Gastrocnemius medialis (tissue), 4 donors: ENCODE measurements around the gene UNC13C. TPM values are rescaled to one million over a fixed set of nuclear protein-coding genes. Genes with fewer than 3 reads are reported as not detected.

ENCODE experiments used
- ATAC-seq, 2 donors: fragments of 150-250 bp; one replicate each; pipeline ENCODE4 v1.9.1; 2016
- DNase-seq, 2 donors: peaks; one replicate each; pipeline ENCODE4 v3.0.0-alpha.2; 2019
- H3K27ac ChIP-seq, 4 donors: fragments of 200-600 bp; sonication (generic); 1 replicate in 1 of 4; 2 replicates in 3 of 4; pipeline ENCODE4 v1.5.1; 2016 to 2018; ENCODE audit warnings: mild to moderate bottlenecking in 2 of 4, moderate library complexity in 1 of 4
- H3K27me3 ChIP-seq, 3 donors: fragments of 200-600 bp; sonication (generic) in 2 of 3; 1 replicate in 1 of 3; 2 replicates in 2 of 3; pipeline versions ENCODE4 v1.5.1 to v1.6.0; 2016 to 2019; ENCODE audit warnings: mild to moderate bottlenecking in 1 of 3, moderate library complexity in 1 of 3
- H3K36me3 ChIP-seq, 2 donors: fragments of 200-600 bp; sonication (generic) in 1 of 2; one replicate each; pipeline ENCODE4 v1.5.1; 2017 to 2018
- H3K4me1 ChIP-seq, 2 donors: fragments of 200-600 bp; sonication (generic) in 1 of 2; one replicate each; pipeline ENCODE4 v1.5.1; 2016 to 2017; ENCODE audit warnings: mild to moderate bottlenecking in 2 of 2
- H3K4me3 ChIP-seq, 4 donors: fragments of 200-600 bp; sonication (generic) in 3 of 4; 1 replicate in 1 of 4; 2 replicates in 3 of 4; pipeline ENCODE4 v1.5.1; 2016 to 2019; ENCODE audit warnings: mild to moderate bottlenecking in 2 of 4
- H3K9me3 ChIP-seq, 3 donors: fragments of 200-600 bp; sonication (generic) in 2 of 3; 1 replicate in 1 of 3; 2 replicates in 2 of 3; pipeline ENCODE4 v1.5.1; 2016 to 2019
- CTCF ChIP-seq, 5 experiments: fragments of 450-650 bp in 3 of 5; fragments of 200-600 bp in 2 of 5; sonication (generic) in 2 of 5; IDR thresholded peaks in 4 of 5; conservative IDR thresholded peaks in 1 of 5; 1 replicate in 4 of 5; 2 replicates in 1 of 5; pipeline ENCODE4 v1.5.1; 2016 to 2019; ENCODE audit warnings: antibody characterized with exemption in 5 of 5, mild to moderate bottlenecking in 3 of 5, moderate library complexity in 3 of 5
- POLR2A ChIP-seq, 2 donors: fragments of 450-650 bp; IDR thresholded peaks; one replicate each; pipeline ENCODE4 v1.6.1; 2017; ENCODE audit warnings: antibody characterized with exemption in 2 of 2, mild to moderate bottlenecking in 2 of 2, moderate library complexity in 2 of 2
- in situ Hi-C, 4 donors: fragments of 200-750 bp; cut with MboI; loops; one replicate each; pipeline versions ENCODE4 v1.15.0 to v1.8.0; 2017; ENCODE audit warnings: low sequenced_read_pairs in 4 of 4
- intact Hi-C: fragments of 100-400 bp; cut with DNase I; formaldehyde crosslinking; loops from one replicate; pipeline ENCODE4 v1.15.1; 2023; ENCODE audit warnings: low total_unique reads
- total RNA-seq, 4 donors: library from RNA; depleted of rRNA; stranded (reverse); fragments of >200 nt; gene quantifications; one replicate each; pipeline versions ENCODE4 v1.1.0 to v1.2.3, GENCODE V29; 2016

Gene UNC13C
- total RNA-seq, 4 donors from 2014 or later, result 2.5 to 6.6 (median 3.6) TPM

- intact Hi-C loops (no loop called here), in situ Hi-C loops (no loop called here)
- H3K27me3 ChIP-seq, result no peaks in the 10 kb centered on the region
Measured at GRCh38 chr15:54282228-54282836, 304.1 kb downstream of the UNC13C start.

GRCh38 chr15:54288049-54288448 lies 309.8 kb downstream of the UNC13C start:
- intact Hi-C loops, result no loop called here
- Histone ChIP-seq H3K36me3 (no peaks in the 10 kb centered on the region), H3K27me3 (no peaks in the 10 kb centered on the region), H3K4me1 (no peaks in the 10 kb centered on the region), H3K4me3 (no peak overlapping the region), H3K9me3 (no peaks in the 10 kb centered on the region), H3K27ac (no peak overlapping the region)
- no peak for DNase-seq
- in situ Hi-C loops, result no loop called here
- ATAC-seq, result no peak
- no peak for TF ChIP-seq POLR2A (IDR thresholded peaks at IDR 0.05)
- TF ChIP-seq CTCF (IDR thresholded peaks at IDR 0.05 in 4 of 5, conservative IDR thresholded peaks at IDR 0.05 in 1 of 5), result no peak

More at GRCh38 chr15:54282228-54282836, 304.1 kb downstream of the UNC13C start:
- ATAC-seq, result no peak
- Histone ChIP-seq H3K36me3 (no peaks in the 10 kb centered on the region), H3K9me3 (no peaks in the 10 kb centered on the region), H3K4me1 (peaks cover 0 to 11% of the 10 kb centered on the region in 2 donors), H3K27ac (no peak overlapping the region), H3K4me3 (no peak overlapping the region)
- TF ChIP-seq POLR2A (IDR thresholded peaks at IDR 0.05), result no peak
- TF ChIP-seq CTCF (IDR thresholded peaks at IDR 0.05 in 4 of 5, conservative IDR thresholded peaks at IDR 0.05 in 1 of 5), result no peak
- DNase-seq, result no peak

GRCh38 chr15:54289590-54290136 lies 311.4 kb downstream of the UNC13C start:
- DNase-seq (no peak), ATAC-seq (no peak)
- H3K27ac ChIP-seq, result no peak overlapping the region
- H3K4me1 ChIP-seq, result no peaks in the 10 kb centered on the region
- H3K27me3 ChIP-seq, result no peaks in the 10 kb centered on the region
- no peaks in the 10 kb centered on the region for H3K9me3 ChIP-seq
- no peak for TF ChIP-seq CTCF (IDR thresholded peaks at IDR 0.05 in 4 of 5, conservative IDR thresholded peaks at IDR 0.05 in 1 of 5)
- TF ChIP-seq POLR2A (IDR thresholded peaks at IDR 0.05), result no peak
- H3K4me3 ChIP-seq, result no peak overlapping the region
- in situ Hi-C loops (no loop called here), intact Hi-C loops (loop anchor here (10.0 kb wide), 1 partner anchor 325 kb away; no protein-coding TSS in a partner anchor)
- H3K36me3 ChIP-seq, result no peaks in the 10 kb centered on the region

GRCh38 chr15:54298396-54298795 lies 320.2 kb downstream of the UNC13C start:
- H3K27ac ChIP-seq, result no peak overlapping the region
- H3K4me1 ChIP-seq, result no peaks in the 10 kb centered on the region
- DNase-seq, result no peak
- no peak overlapping the region for H3K4me3 ChIP-seq
- TF ChIP-seq CTCF (IDR thresholded peaks at IDR 0.05 in 4 of 5, conservative IDR thresholded peaks at IDR 0.05 in 1 of 5) (no peak), POLR2A (IDR thresholded peaks at IDR 0.05) (no peak)
- intact Hi-C loops, result loop anchor here (10.0 kb wide), 1 partner anchor 334 kb away; no protein-coding TSS in a partner anchor
- no peaks in the 10 kb centered on the region for H3K9me3 ChIP-seq
- no peak for ATAC-seq
- no peaks in the 10 kb centered on the region for H3K27me3 ChIP-seq
- in situ Hi-C loops, result no loop called here
- no peaks in the 10 kb centered on the region for H3K36me3 ChIP-seq
